GM18502 (cell line): Measurements from ENCODE around the gene SCN1B.
"Not testable (repeated sequence)": the region's sequence is repeated elsewhere in the genome, so short reads cannot be mapped to it uniquely, and the experiment has no call there.

Source experiments
- ATAC-seq: cut with Tn5 transposase; IDR thresholded peaks from one replicate; pipeline ENCODE4 v1.9.1; 2021; ENCODE audit warnings: mild to moderate bottlenecking; ENCODE audit not compliant: unreplicated experiment, poor library complexity

Gene SCN1B

DNA sequence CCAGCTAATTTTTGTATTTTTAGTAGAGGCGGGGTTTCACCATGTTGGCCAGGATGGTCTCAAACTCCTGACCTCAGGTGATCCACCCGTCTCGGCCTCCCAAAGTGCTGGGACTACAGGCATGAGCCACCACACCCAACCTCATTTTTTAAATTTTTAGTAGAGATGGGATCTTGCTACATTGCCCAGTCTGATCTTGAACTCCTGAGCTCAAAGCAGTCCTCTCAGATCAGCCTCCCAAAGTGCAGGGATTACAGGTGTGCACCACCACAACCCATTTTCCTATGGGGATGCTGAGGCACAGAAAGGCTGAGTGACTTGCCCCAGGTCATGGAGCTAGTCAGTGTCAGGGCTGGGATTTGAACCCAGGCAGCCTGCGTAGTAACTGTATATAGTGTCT is 21.0 kb downstream of the SCN1B start:
- not testable (repeated sequence) for ATAC-seq

DNA sequence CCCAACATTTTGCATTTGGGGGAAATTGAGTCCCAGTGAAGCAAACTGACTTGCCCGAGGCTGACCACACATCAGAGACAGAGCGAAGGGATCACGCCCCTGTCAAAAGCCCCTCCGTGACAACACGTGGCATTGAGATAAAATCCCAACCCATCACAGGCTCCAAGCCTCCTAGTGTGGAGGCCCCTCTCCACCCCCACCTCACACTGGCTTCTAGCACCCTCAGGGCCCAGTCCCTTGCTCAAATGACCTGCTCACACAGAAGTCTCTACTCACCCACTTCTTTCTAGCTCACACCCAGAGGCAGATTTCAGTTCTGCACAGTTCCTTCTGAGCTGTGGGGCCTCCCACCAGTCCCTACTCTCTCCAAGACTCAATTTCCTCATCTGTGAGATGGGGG is 21.5 kb downstream of the SCN1B start:
- no peak for ATAC-seq

DNA sequence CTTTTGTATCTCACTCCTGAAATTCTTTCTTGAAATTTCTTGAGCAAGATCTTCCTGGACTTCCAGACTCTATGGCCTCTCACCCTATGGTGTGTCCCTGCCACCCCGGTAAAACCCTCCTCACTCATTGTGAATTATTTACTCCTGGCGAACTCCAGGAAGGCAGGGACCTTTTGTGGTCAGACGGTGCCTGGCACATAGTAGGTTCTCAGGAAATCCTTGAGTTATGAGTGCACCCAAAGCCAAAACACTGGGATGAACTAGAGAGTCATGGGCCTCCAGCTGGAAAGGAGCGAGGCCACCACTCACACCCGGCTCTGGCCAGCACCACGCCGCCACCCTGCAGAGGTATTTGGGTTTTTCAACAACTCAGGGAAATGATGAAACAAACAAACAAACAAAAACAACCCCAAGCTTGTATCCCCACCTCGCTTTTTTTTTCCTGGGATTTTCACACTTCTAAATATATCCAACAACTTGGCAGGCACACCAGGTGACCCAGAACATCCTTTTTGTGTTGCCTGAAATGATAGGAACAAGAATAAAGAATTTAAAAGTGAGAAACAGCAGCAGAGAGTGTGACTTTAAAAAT is 22.4 kb downstream of the SCN1B start:
- ATAC-seq: no peak

DNA sequence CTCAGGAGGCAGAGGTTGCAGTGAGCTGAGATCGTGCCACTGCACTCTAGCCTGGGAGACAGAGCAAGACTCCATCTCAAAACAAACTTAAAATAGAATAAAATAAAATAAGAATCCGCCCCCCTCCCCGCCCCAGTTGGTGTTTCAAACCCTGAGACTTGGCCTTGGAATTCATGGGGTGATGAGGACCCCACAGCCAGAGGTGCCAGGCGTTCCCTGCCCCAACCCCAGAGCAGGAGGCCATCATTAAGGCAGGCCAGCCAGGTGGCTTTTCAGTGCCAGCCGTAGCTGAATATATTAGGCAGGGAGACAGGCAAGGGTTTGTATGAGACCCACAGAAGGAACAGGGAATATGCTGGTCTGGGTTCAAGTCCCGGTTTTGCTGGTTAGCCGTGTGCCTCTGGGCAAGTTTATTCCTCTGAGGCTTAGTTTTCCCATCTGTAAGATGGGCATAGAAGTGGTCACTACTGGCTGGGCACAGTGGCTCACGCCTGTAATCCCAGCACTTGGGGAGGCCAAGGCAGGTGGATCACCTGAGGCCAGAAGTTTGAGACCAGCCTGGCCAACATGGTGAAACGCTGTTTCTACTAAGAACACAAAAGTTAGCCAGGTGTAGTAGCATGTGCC is 23.5 kb downstream of the SCN1B start:
- no peak for ATAC-seq

DNA sequence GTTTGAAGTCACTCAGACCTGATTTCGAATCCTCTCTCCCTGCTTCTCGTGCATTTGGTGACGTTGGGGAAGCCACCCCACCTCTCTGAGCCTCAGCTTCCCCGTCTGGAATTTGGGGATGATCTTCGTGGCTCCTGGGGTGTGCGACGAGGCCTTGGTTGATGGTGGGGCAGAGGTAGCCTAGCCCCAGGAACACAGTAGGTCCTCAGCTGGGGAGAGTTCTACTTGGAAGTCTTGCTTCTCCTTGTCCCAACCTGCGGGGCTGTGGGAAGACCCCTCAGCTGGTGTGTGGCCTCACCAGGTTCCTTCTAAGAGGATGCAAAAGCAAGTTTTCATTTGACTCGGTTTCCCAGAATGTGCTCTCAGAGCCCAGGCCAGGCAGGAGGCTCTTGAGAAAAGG is 24.4 kb downstream of the SCN1B start:
- no peak for ATAC-seq

DNA sequence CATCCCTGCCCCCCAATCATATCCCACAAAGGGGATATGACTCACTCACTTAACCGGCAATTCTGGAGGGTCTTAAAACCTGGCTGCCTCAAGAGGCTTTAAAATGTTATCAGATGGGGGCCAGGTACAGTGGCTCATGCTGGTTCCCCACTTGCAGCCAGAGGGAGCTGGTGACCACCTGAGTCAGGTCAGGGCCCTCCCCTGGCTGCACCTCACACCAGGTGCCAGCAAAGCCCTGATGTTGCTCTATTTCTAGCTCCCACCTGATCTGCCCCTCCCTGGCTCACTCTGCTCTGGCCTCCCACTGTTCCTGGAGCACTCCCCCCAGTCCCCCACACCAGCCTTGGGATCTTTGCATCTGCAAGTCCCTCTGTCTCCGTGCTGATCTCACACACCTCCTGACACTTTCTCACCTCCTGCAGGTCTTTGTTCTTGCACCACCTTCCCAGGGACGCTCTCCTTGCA is 25.5 kb downstream of the SCN1B start:
- ATAC-seq: no peak

DNA sequence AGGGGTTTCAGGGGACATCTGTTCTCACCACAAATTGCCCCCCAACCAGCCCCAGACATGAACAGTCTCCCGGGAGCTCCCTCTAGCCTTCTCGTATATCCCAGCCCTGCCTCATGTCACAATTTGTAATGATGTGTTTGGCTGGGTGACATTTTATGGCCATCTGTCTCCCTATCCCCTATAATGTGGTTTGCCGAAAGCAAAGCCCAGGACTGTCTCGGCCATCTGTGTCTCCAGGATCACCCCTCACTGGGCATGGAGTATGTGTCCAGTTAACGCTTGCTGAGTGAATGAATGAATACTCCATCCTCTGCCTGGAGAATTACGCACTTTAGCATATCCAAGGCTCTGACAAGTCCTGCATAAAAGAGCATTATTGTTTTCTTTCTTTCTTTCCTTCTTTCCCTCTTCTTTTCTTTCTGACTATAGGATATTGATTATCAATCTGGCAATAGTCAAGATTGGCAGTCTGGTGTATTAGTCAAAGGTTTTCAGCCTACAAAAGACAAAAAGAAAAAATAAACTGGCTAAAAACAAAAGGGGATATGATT is 26.3 kb downstream of the SCN1B start:
- ATAC-seq: no peak

DNA sequence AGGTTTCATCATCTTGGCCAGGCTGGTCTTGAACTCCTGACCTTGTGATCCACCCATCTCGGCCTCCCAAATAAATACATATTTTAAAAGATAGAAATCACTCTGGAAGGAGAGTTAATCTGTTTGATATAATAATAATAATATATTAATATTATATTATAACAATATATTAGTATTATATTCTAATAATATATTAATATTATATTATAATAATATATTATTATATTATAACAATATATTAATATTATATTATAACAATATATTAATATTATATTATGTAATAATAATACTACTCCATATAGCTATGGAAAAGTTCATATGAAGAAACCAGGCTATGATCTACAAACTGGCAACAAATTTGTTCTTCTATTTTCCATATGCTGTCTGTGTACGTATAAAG is 28.1 kb downstream of the SCN1B start:
- ATAC-seq: no peak

DNA sequence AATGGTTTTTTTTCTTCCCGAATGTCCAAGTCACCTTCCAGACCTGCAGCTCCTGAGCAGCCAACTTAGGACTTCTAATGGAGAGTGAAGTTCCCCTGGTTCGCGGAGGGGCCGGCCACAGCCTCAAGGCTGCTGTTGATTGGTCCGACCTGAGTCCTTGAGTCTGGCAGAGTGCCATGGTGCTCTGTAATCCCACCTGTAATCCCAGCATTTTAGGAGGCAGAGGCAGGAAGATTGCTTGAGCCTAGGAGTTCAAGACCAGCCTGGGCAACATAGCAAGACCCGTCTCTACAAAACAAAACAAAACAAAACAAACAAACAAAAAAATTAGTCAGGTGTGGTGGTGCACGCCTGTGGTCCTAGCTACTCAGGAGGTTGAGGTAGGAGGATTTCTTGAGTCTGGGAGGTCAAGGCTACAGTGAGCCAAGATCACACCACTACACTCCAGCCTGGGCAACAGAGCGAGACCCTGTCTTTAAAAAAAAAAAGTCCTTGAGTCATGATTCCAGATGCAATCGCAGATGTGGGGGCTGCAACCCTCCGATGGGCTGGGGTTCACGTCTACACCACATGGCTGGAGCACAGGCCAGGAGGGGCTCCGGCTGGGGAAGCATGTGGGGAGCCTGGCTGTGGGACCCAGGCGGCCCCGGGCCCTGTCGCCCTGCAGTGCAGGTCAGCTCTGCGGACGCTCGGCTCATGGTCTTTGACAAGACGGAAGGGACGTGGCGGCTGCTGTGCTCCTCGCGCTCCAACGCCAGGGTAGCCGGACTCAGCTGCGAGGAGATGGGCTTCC is 28.9 kb downstream of the SCN1B start:
- no peak for ATAC-seq

DNA sequence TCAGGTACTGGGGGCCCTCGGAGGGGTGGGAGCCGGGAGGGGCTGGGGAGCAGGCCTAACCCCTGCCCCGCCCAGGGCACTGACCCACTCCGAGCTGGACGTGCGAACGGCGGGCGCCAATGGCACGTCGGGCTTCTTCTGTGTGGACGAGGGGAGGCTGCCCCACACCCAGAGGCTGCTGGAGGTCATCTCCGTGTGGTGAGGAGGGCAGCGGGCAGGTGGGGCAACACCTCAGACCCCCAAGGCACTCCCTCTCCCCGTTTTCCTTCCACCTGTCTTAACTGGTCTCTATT is 29.5 kb downstream of the SCN1B start:
- no peak for ATAC-seq

DNA sequence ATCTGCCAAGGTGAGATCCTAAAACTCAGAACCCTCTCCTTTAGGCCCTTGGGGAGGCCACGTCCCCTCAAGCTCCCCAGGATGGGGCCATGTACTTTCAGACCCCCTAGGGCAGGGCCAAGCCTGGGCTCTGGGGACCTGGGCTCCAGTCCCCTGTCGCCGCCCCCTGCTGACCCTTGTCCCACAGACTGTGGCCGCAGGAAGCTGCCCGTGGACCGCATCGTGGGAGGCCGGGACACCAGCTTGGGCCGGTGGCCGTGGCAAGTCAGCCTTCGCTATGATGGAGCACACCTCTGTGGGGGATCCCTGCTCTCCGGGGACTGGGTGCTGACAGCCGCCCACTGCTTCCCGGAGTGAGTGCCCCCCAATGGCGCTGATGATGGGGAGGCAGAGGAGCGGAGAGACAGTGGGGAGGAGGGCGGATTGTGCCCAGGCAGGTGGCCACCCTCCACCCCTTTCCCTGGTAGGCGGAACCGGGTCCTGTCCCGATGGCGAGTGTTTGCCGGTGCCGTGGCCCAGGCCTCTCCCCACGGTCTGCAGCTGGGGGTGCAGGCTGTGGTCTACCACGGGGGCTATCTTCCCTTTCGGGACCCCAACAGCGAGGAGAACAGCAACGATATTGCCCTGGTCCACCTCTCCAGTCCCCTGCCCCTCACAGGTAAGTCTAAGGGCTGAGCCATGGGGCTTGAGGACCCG is 30.0 kb downstream of the SCN1B start:
- ATAC-seq: no peak

DNA sequence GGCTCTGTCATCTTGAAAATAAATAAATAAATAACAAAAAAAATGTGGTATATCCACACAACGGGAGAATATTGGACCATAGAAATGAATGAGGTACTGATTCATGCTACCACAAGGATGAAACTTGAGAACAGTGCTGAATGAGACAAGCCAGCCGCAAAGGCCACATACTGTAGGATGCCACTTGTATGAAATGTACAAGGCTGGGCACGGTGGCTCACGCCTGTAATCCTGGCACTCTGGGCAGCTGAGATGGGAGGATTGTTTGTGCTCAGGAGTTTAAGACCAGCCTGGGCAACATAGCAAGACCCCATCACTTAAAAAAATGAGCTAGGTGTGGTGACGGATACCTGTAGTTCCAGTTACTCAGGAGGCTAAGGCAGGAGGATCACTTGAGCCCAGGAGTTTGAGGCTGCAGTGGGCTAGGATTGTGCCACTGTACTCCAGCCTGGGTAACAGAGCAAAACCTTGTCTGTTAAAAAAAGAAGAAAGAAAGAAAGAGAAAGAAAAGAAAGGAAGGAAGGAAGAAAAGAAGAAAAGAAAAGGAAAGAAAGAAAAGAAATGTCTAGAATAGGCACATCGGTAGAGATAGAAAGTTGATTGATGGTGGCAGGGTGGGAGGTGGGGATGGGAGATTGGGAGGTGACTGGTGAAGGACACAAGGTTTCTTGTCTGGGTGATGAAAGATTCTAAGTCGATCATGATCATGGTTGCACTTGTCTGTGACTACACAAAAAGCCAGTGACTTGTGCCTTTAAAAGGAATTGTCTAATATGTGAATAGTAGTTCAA is 31.5 kb downstream of the SCN1B start:
- no peak for ATAC-seq

DNA sequence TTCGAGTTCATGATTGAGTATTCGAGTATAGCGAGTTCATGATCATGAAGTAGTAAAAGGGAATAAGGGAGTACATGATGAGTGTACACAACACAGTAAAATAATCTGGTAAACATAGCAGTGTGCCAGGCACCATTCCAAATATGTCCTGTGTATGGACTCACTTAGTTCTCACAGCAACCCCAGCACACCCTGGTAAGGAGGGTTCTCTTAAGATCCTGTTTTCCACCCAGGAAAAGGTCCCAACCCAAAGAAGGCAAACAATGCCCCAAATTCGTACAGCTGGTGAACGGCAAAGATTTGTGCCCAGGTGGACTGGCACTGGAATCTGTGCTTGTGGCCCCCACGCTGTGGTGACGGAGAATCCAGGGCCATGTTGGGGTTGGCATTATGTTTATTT is 32.7 kb downstream of the SCN1B start:
- ATAC-seq: no peak

DNA sequence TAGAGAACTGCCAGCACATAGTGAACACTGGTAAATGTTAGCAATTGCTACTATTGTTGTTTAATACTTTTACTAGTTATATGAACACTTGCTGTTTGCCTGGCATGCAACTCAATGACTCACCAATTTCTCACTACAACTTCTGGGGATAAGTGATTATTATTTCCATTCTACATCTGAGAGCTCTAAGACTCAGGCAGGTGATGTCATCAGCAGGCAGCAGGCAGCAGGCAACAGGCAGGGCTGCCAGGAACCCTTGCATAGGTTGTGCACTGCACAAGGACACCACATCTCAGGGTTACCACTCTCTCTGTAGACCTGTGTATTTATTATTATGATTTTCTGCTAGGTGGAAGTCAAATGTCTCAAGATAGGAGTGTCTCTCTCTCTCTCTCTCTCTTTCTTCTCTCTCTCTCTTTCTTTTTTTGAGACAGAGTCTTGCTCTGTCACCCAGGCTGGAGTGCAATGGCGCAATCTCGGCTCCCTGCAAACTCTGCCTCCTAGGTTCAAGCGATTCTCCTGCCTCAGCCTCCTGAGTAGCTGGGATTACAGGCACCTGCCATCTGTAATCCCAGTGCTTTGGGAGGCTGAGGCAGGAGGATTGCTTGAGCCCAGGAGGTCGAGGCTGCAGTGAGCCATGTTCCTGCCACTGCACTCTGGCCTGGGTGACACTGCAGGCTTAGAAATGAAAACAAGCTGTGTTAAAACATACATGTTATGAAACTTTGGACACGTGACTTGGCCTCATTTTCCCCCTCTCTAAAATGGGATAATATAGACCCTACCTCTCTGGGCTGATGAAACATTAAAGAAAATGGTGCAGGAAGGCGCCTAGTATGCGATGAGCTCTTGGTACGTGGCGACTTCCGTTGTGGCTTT is 33.9 kb downstream of the SCN1B start:
- ATAC-seq: no peak

DNA sequence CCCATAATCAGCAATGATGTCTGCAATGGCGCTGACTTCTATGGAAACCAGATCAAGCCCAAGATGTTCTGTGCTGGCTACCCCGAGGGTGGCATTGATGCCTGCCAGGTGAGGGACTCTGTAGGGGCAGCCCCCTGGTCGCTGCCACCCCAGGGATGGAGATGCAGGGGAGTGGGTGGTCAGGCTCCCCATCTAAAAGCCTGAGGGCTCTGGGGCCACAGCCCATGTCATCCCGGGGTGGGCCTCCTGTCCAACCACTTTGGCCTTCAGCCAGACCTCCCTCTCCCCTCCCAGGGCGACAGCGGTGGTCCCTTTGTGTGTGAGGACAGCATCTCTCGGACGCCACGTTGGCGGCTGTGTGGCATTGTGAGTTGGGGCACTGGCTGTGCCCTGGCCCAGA is 35.3 kb downstream of the SCN1B start:
- ATAC-seq: no peak

DNA sequence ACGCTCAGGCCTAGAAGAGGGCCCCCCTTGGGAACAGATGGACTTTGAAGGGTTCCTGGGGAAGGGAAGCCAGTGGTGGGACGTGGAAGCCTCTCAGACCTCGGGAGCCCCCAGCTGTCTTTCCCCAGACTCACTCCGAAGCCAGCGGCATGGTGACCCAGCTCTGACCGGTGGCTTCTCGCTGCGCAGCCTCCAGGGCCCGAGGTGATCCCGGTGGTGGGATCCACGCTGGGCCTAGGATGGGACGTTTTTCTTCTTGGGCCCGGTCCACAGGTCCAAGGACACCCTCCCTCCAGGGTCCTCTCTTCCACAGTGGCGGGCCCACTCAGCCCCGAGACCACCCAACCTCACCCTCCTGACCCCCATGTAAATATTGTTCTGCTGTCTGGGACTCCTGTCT is 35.9 kb downstream of the SCN1B start:
- ATAC-seq: no peak

DNA sequence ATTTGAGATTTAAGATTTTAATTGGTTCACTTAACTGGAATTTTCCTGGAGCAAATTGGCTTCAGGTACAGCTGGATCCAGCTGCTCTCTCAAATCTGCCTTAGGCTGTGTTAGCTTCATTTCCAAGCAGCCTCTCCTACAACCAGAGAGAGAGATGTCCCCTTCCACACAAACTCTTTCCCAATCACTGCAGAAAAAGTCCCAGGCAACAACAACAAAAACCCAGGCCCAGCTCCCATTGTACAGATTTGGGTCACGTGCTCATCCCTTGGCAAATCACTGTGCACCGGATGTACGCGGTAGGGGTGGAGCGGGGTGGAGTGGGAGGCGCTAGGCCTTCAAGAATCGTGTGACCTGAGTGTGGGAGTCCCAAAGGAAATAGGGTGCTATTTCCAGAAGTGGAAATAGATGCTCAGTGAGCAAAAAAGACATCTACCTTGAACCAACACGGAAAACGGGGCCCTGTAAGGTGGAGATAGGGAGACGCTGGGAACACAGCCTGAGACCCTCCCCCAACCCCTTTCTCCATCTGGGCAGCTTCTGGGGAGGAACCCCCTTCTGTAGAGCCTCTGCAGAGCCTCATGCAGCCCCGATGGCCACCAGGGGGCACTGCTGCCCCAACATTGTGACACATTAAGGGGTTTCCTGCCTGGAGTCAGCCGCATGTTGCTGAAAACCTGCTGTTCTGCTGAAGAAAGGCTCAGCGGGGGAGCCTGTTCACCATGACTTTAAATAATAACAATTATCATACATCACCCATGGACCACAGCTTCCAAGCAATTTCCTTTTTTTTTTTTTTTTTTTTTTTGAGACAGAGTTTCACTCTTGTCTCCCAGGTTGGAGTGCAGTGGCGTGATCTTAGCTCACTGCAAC is 36.7 kb downstream of the SCN1B start:
- no peak for ATAC-seq

DNA sequence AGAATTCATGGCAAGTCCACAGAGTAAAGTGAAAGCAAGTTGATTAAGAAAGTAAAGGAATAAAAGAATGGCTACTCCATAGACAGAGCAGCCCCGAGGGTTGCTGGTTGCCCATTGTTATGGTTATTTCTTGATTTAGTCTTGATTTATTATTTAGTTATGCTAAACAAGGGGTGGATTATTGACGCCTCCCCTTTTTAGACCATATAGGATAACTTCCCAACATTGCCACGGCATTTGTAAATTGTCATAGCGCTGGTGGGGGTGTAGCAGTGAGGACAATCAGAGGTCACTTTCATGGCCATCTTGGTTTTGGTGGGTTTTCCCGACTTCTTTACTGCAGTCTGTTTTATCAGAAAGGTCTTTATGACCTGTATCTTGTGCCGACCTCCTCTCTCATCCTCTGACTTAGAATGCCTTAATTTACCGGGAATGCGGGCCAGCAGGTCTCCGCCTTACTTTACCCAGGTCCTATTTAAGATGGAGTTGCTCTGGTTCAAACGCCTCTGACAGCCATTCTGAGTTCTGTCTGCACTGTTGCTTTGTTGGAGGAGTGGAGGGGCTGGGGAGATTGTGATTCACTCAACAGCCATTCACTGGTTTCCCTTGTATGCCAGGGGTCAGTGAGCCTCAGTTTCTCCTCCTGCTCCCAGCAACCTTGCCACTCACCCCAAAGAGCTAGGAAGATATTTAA is 38.8 kb downstream of the SCN1B start:
- no peak for ATAC-seq
